ENCODE results near the gene IL3RA. TPM values are rescaled to one million over a fixed set of nuclear protein-coding genes. Genes with fewer than 3 reads are reported as not detected.

Gene IL3RA
- total RNA-seq, 1 experiment from 2014 or later: 0.49 TPM

DNA sequence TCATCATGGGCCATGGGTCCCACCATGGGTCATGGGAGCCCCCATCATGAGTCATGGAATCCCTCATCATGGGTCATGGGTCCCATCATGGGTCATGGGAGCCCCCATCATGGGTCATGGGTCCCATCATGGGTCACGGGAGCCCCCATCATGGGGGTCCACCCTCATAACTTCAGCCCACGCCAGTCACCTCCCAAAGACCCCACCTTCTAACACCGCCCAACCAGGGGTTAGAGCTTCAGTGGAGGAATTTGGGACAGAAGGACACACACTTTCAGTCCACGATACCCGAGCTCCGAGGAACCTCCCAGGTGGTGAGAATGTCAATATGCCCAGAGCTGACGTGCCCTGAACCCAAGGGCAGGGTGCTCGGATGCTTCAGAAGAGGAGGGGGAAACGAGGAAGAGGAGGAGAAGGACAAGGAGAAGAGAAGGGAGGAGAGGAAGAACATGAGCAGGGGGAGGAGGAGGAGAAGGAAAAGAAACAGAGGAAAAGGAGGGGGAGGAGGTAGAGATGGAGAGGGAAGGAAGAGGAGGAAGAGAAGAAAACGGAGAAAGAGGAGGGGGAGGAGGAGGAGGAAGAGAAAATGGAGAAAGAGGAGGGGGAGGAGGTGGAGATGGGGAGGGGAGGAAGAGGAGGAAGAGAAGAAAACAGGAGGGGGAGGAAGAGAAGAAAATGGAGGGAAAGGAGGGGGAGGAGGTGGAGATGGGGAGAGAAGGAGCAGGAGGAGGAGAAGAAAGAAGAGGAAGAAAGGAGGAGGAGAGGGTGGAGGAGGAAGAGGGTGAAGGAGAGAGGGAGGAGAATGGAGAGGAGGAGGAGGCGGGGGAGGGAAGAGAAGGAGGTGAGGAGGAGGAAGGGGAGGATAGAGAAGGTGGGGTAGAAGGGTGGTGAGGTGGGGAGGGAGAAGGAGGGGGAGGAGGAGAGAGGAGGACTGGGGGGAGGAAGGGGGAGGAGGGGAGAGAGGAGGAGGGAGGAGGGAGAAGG, 17.7 kb downstream of the IL3RA start:
- Histone ChIP-seq H3K9me3 (ENCODE audit: low read depth, low read length, poor library complexity, severe bottlenecking) (no peaks in the 10 kb centered on the region), H3K36me3 (ENCODE audit: insufficient read depth, low read length, poor library complexity, severe bottlenecking) (no peaks in the 10 kb centered on the region), H3K27me3 (replicated peaks; ENCODE audit: insufficient read depth, low read depth, low read length, poor library complexity) (no peaks in the 10 kb centered on the region), H3K4me1 (ENCODE audit: insufficient read depth, low read length, poor library complexity, severe bottlenecking) (no peaks in the 10 kb centered on the region), H3K27ac (ENCODE audit: low read depth, low read length, poor library complexity, severe bottlenecking) (no peak overlapping the region), H3K4me3 (ENCODE audit: low read depth, low read length, poor library complexity, severe bottlenecking) (no peak overlapping the region)
- intact Hi-C loops (cut with micrococcal nuclease; ENCODE audit: unreplicated experiment): no loop called here
- no peak for DNase-seq (ENCODE audit: low spot score)
- ChIA-PET POLR2A (ENCODE audit: low non-redundant PET) (no interaction called here), CTCF (no interaction called here)
- no TSS peak for BruUV-seq (replicated peaks)
- TF ChIP-seq EZH2 (IDR thresholded peaks at IDR 0.05; ENCODE audit: borderline replicate concordance, low read depth, low read length, poor library complexity, severe bottlenecking): no peak
- TF ChIP-seq, protein P1, sequence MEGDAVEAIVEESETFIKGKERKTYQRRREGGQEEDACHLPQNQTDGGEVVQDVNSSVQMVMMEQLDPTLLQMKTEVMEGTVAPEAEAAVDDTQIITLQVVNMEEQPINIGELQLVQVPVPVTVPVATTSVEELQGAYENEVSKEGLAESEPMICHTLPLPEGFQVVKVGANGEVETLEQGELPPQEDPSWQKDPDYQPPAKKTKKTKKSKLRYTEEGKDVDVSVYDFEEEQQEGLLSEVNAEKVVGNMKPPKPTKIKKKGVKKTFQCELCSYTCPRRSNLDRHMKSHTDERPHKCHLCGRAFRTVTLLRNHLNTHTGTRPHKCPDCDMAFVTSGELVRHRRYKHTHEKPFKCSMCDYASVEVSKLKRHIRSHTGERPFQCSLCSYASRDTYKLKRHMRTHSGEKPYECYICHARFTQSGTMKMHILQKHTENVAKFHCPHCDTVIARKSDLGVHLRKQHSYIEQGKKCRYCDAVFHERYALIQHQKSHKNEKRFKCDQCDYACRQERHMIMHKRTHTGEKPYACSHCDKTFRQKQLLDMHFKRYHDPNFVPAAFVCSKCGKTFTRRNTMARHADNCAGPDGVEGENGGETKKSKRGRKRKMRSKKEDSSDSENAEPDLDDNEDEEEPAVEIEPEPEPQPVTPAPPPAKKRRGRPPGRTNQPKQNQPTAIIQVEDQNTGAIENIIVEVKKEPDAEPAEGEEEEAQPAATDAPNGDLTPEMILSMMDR (conservative IDR thresholded peaks at IDR 0.05; ENCODE audit: low read depth, low read length): no peak

DNA sequence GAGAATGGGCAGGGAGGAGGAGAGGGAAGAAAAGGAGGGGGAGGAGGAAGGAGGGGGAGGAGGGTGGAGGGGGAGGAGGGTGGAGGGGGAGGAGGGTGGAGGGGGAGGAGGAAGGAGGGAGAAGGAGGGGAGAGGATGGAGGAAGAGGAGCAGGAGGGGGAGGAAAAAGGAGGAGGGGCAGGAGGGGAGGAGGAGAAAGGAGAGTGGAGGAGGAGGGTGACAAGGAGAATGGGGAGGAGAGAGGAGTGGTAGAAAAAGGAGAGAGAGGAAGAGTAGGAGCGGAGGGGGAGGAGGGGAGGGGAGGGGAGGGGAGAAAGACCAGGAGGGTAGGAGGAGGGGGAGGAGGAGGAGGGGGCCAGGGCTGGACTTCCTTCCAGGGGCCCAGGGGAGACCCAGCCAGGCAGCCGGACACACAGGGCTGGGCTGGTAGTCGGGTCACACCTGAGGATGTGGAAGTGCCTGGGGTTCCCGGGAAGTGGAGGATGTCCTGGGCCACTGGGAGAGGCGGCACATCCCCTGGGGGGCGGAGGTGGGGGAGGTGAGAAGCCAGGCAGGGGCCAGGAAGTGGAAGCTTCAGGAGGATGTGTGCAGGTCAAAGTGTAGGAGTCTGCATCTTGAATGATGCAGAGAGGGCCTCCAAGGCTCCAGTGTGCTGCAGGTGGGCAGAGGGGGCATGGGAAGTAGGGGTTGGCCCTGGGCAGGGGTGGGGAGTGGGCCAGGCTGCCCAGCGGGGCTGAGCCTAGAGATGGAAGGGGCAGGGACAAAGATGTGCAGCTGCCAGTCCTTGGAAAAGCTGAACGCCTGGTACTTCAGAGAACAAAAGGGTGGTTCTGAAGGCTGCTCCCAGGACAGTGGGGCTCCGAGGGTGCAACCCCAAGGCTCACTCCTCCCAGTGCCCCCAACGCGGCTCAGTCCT, 18.8 kb downstream of the IL3RA start:
- Histone ChIP-seq H3K4me3 (ENCODE audit: low read depth, low read length, poor library complexity, severe bottlenecking) (no peak overlapping the region), H3K27me3 (replicated peaks; ENCODE audit: insufficient read depth, low read depth, low read length, poor library complexity) (no peaks in the 10 kb centered on the region), H3K27ac (ENCODE audit: low read depth, low read length, poor library complexity, severe bottlenecking) (no peak overlapping the region), H3K4me1 (ENCODE audit: insufficient read depth, low read length, poor library complexity, severe bottlenecking) (no peaks in the 10 kb centered on the region), H3K9me3 (ENCODE audit: low read depth, low read length, poor library complexity, severe bottlenecking) (no peaks in the 10 kb centered on the region), H3K36me3 (ENCODE audit: insufficient read depth, low read length, poor library complexity, severe bottlenecking) (no peaks in the 10 kb centered on the region)
- BruUV-seq (replicated peaks): no TSS peak
- no peak for DNase-seq (ENCODE audit: low spot score)
- intact Hi-C loops (cut with micrococcal nuclease; ENCODE audit: unreplicated experiment): no loop called here
- POLR2A ChIA-PET (ENCODE audit: low non-redundant PET): no interaction called here
- TF ChIP-seq, protein P1 (conservative IDR thresholded peaks at IDR 0.05; ENCODE audit: low read depth, low read length): no peak
- TF ChIP-seq EZH2 (IDR thresholded peaks at IDR 0.05; ENCODE audit: borderline replicate concordance, low read depth, low read length, poor library complexity, severe bottlenecking): no peak
- CTCF ChIA-PET: no interaction called here

DNA sequence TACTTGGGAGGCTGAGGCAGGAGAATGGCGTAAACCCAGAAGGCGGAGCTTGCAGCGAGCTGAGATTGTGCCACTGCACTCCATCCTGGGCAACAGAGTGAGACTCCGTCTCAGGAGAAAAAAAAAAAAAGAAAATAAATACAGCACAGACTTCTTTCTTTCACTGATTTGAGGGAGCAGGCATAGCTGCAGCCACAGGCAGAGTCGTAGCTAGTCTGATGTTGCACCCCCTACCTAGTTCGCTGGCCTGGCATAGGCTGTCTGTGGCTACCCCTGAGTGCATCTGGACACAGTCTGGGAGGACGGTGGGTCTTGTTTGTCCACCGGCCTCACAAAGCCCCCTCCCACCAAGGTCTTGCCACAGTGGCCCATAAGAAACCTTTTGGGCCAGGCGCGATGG, 21.4 kb downstream of the IL3RA start:
- POLR2A ChIA-PET (ENCODE audit: low non-redundant PET): no interaction called here
- H3K27ac ChIP-seq (ENCODE audit: low read depth, low read length, poor library complexity, severe bottlenecking): no peak overlapping the region
- no peaks in the 10 kb centered on the region for H3K36me3 ChIP-seq (ENCODE audit: insufficient read depth, low read length, poor library complexity, severe bottlenecking)
- H3K4me1 ChIP-seq (ENCODE audit: insufficient read depth, low read length, poor library complexity, severe bottlenecking): no peaks in the 10 kb centered on the region
- intact Hi-C loops (cut with micrococcal nuclease; ENCODE audit: unreplicated experiment): no loop called here
- CTCF ChIA-PET: no interaction called here
- H3K27me3 ChIP-seq (replicated peaks; ENCODE audit: insufficient read depth, low read depth, low read length, poor library complexity): no peaks in the 10 kb centered on the region
- DNase-seq (ENCODE audit: low spot score): no peak
- no peaks in the 10 kb centered on the region for H3K9me3 ChIP-seq (ENCODE audit: low read depth, low read length, poor library complexity, severe bottlenecking)
- H3K4me3 ChIP-seq (ENCODE audit: low read depth, low read length, poor library complexity, severe bottlenecking): no peak overlapping the region
- no TSS peak for BruUV-seq (replicated peaks)
- no peak for TF ChIP-seq EZH2 (IDR thresholded peaks at IDR 0.05; ENCODE audit: borderline replicate concordance, low read depth, low read length, poor library complexity, severe bottlenecking)
- TF ChIP-seq, protein P1 (conservative IDR thresholded peaks at IDR 0.05; ENCODE audit: low read depth, low read length): no peak

Data from A673 (cell line).